Endothelial cell of umbilical vein (primary cell): Measurements from ENCODE around the gene PIGH. TPM values are rescaled to one million over a fixed set of nuclear protein-coding genes. Genes with fewer than 3 reads are reported as not detected.

Experiments
- BruUV-seq: library from RNA; stranded (reverse); fragments of 400-500 nt; replicated peaks from 2 replicates; lab custom pipeline; 2021; lab: Mats Ljungman, UMichigan
- CTCF ChIA-PET: fragments of 300-600, 350-600 bp; sonication (Branson Sonifier 250); formaldehyde crosslinking; loops from one replicate; lab custom pipeline; 2021; ENCODE audit warnings: antibody characterized with exemption, inconsistent platforms; lab: Charles Lee
- POLR2A ChIA-PET: fragments of 300-600, 350-600 bp; sonication (Branson Sonifier 250); formaldehyde crosslinking; loops from one replicate; lab custom pipeline; 2021; ENCODE audit warnings: antibody characterized with exemption, inconsistent platforms; lab: Charles Lee
- DNase-seq: peaks from one replicate; pipeline ENCODE4 v3.0.0-alpha.2; 2011; ENCODE audit warnings: low read depth, low spot score
- FAIRE-seq: peaks from 2 replicates; lab custom pipeline; 2011; peaks lifted over from hg19 to GRCh38; lab: Jason Lieb, UNC
- H2AFZ ChIP-seq: 2 replicates; pipeline ENCODE4 v1.6.0; 2012; ENCODE audit warnings: low read depth, low read length, control low read depth, inconsistent platforms
- H3K27ac ChIP-seq: 2 replicates; pipeline ENCODE4 v1.5.1; 2011; ENCODE audit warnings: low read depth, mild to moderate bottlenecking, control low read depth, low read length, moderate library complexity; ENCODE audit not compliant: insufficient read depth
- H3K27me3 ChIP-seq, 2 experiments: 2 replicates each; pipeline versions ENCODE4 v1.6.0 to v1.6.1; 2011; ENCODE audit warnings: low read length in 2 of 2, mixed read lengths in 1 of 2; ENCODE audit not compliant: control insufficient read depth in 2 of 2, insufficient read depth in 2 of 2
- H3K36me3 ChIP-seq, 2 experiments: 2 replicates in 1 of 2; 3 replicates in 1 of 2; pipeline ENCODE4 v1.5.1; 2011; ENCODE audit warnings: low read length in 2 of 2, mild to moderate bottlenecking in 1 of 2, moderate library complexity in 1 of 2; ENCODE audit not compliant: control insufficient read depth in 2 of 2, insufficient read depth in 2 of 2; ENCODE audit errors: extremely low read depth in 1 of 2
- H3K4me1 ChIP-seq: 3 replicates; pipeline ENCODE4 v1.5.1; 2011; ENCODE audit warnings: mild to moderate bottlenecking, low read length; ENCODE audit not compliant: control insufficient read depth, insufficient read depth; ENCODE audit errors: extremely low read depth
- H3K4me2 ChIP-seq: 2 replicates; pipeline ENCODE4 v1.6.1; 2011; ENCODE audit warnings: low read length, control low read depth, mixed read lengths; ENCODE audit not compliant: insufficient read depth
- H3K4me3 ChIP-seq, 3 experiments: fragments of 200-600 bp in 1 of 3; sonication (generic), shearing (Covaris generic) in 1 of 3; replicated peaks in 1 of 3; 2 replicates each; pipeline ENCODE4 v1.5.1; 2011 to 2016; ENCODE audit warnings: control low read depth in 3 of 3, low read length in 3 of 3, mild to moderate bottlenecking in 2 of 3, inconsistent platforms in 1 of 3, low read depth in 1 of 3, moderate library complexity in 1 of 3; ENCODE audit not compliant: insufficient read depth in 1 of 3
- H3K79me2 ChIP-seq: 2 replicates; pipeline ENCODE4 v1.6.0; 2012; ENCODE audit warnings: low read length, inconsistent platforms; ENCODE audit not compliant: control insufficient read depth, insufficient read depth
- H3K9ac ChIP-seq: replicated peaks from 2 replicates; pipeline ENCODE3; 2011; ENCODE audit warnings: low read length, control low read depth; ENCODE audit not compliant: insufficient read depth; ENCODE audit errors: extremely low read depth
- H3K9me1 ChIP-seq: replicated peaks from 3 replicates; pipeline ENCODE4 v1.6.0; 2011; ENCODE audit warnings: mild to moderate bottlenecking, low read length; ENCODE audit not compliant: control insufficient read depth, insufficient read depth; ENCODE audit errors: extremely low read depth
- H3K9me3 ChIP-seq: replicated peaks from 2 replicates; pipeline ENCODE4 v1.5.1; 2012; ENCODE audit warnings: low read length, inconsistent platforms; ENCODE audit not compliant: control insufficient read depth, insufficient read depth
- H4K20me1 ChIP-seq: replicated peaks from 2 replicates; pipeline ENCODE3; 2011; ENCODE audit warnings: mild to moderate bottlenecking, low read length; ENCODE audit not compliant: control insufficient read depth, insufficient read depth; ENCODE audit errors: extremely low read depth
- CTCF ChIP-seq, 2 donors: IDR thresholded peaks; 1 replicate in 1 of 2; 2 replicates in 1 of 2; pipeline ENCODE4 v1.5.1; 2011; ENCODE audit warnings: low read length in 2 of 2, mild to moderate bottlenecking in 2 of 2, moderate library complexity in 2 of 2, control low read depth in 1 of 2, inconsistent platforms in 1 of 2, low read depth in 1 of 2; ENCODE audit not compliant: insufficient read depth in 1 of 2; ENCODE audit errors: extremely low read depth in 1 of 2
- EZH2 ChIP-seq: IDR thresholded peaks from 2 replicates; pipeline ENCODE4 v1.6.1; 2012; ENCODE audit warnings: borderline replicate concordance, low read depth, mild to moderate bottlenecking, moderate library complexity, low read length, inconsistent platforms; ENCODE audit not compliant: severe bottlenecking
- FOS ChIP-seq: IDR thresholded peaks from 2 replicates; pipeline ENCODE4 v1.6.1; 2011; ENCODE audit warnings: mild to moderate bottlenecking, low read length, moderate library complexity, borderline replicate concordance; ENCODE audit not compliant: insufficient read depth
- GATA2 ChIP-seq: IDR thresholded peaks from 2 replicates; pipeline ENCODE4 v1.7.0; 2011; ENCODE audit warnings: low read depth, mild to moderate bottlenecking, moderate library complexity, mixed read lengths, low read length; ENCODE audit not compliant: insufficient read length, insufficient read depth
- JUN ChIP-seq: IDR thresholded peaks from 2 replicates; pipeline ENCODE4 v1.6.1; 2011; ENCODE audit warnings: borderline replicate concordance, low read depth; ENCODE audit not compliant: insufficient read length, insufficient read depth
- MYC ChIP-seq: IDR thresholded peaks from one replicate; pipeline ENCODE4 v1.6.1; 2011; ENCODE audit warnings: mild to moderate bottlenecking, low read depth, low read length
- POLR2A ChIP-seq: IDR thresholded peaks from 2 replicates; pipeline ENCODE4 v1.6.1; 2012; ENCODE audit warnings: low read depth, mild to moderate bottlenecking, control low read depth, low read length
- POLR2AphosphoS5 ChIP-seq: IDR thresholded peaks from 2 replicates; pipeline ENCODE4 v1.6.1; 2012; ENCODE audit warnings: low read depth, mild to moderate bottlenecking, control low read depth, low read length, moderate library complexity; ENCODE audit not compliant: insufficient read depth
- dilution Hi-C: fragments of 300-500 bp; cut with MboI; formaldehyde crosslinking; loops from one replicate; pipeline ENCODE4 v1.15.0; 2019; ENCODE audit warnings: low sequenced_read_pairs; ENCODE audit not compliant: extremely low pct_ligation_motif_present
- intact Hi-C: fragments of 100-400 bp; cut with micrococcal nuclease; formaldehyde crosslinking; loops from one replicate; pipeline ENCODE4 v1.10.0; 2022
- polyA plus RNA-seq, 4 experiments: library from polyadenylated mRNA; depleted of rRNA in 3 of 4; stranded (reverse) in 3 of 4; unstranded in 1 of 4; fragments of >200 nt; gene quantifications; 2 replicates each; pipeline versions ENCODE4 v1.2.1 to v1.2.3, GENCODE V29; 2011 to 2012; ENCODE audit warnings: missing spikeins in 1 of 4
- total RNA-seq: library from RNA; stranded (reverse); gene quantifications from 2 replicates; pipeline ENCODE4 v1.2.3, GENCODE V29; 2021
- TF ChIP-seq, protein P1 (sequence below): IDR thresholded peaks from 2 replicates; pipeline ENCODE4 v1.6.1; 2011; ENCODE audit not compliant: insufficient read depth, insufficient read length

PIGH gene
- total and polyA plus RNA-seq, 2 donors (not counting 3 experiments of a cell fraction or from before 2014, with no cell fraction given), result 12.3 to 18.0 TPM

GRCh38 chr14:67569651-67570290 is 30.3 kb downstream of the PIGH start:
- ChIA-PET CTCF (interaction anchor here (1.9 to 6.4 kb wide), 13 partner anchors 10 to 141 kb away, joined by 5 to 336 read pairs (median 30); partner anchors contain the start of gene PIGH), POLR2A (no interaction called here)
- Histone ChIP-seq H2AFZ (no peak overlapping the region), H3K4me3 (no peak overlapping the region), H3K4me1 (no peaks in the 10 kb centered on the region), H3K9me1 (no peaks in the 10 kb centered on the region), H3K4me2 (no peak overlapping the region), H3K79me2 (no peaks in the 10 kb centered on the region), H3K9me3 (no peaks in the 10 kb centered on the region), H3K27me3 (peaks cover 0 to 4% of the 10 kb centered on the region in 2 experiments), H3K27ac (no peak overlapping the region), H3K36me3 (no peaks in the 10 kb centered on the region), H4K20me1 (no peaks in the 10 kb centered on the region), H3K9ac (no peak overlapping the region)
- intact Hi-C loops, result no loop called here
- DNase-seq (no peak), FAIRE-seq (no peak)
- dilution Hi-C loops, result no loop called here
- no peak for TF ChIP-seq FOS
- TF ChIP-seq POLR2A, result no peak
- no peak for TF ChIP-seq CTCF (IDR thresholded peaks at IDR 0.05; ENCODE audit: extremely low read depth in 1 of 2, insufficient read depth in 1 of 2, low read depth in 1 of 2, low read length in 2 of 2)
- no peak for TF ChIP-seq JUN
- TF ChIP-seq MYC, result no peak
- TF ChIP-seq, protein P1, sequence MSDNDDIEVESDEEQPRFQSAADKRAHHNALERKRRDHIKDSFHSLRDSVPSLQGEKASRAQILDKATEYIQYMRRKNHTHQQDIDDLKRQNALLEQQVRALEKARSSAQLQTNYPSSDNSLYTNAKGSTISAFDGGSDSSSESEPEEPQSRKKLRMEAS, result no peak
- TF ChIP-seq POLR2AphosphoS5, result no peak
- TF ChIP-seq EZH2, result no peak
- TF ChIP-seq GATA2, result no peak
- BruUV-seq, result no TSS peak
